Epithelial cell of esophagus (primary cell): Measurements from ENCODE around the gene ARFGEF2.
A peak's percentile ranks its signal among the peaks of the same experiment; 100 is the strongest.
"Not testable (repeated sequence)": the region's sequence is repeated elsewhere in the genome, so short reads cannot be mapped to it uniquely, and the experiment has no call there.

Source experiments
- DNase-seq: peaks from one replicate; pipeline ENCODE4 v3.0.0; 2010; ENCODE audit warnings: low read depth
- H3K4me3 ChIP-seq: 2 replicates; pipeline ENCODE4 v1.5.1; 2011; ENCODE audit warnings: mild to moderate bottlenecking, low read length, control low read depth
- TF ChIP-seq, protein P1 (sequence below): IDR thresholded peaks from 2 replicates; pipeline ENCODE4 v1.5.1; 2011; ENCODE audit warnings: low read depth, mild to moderate bottlenecking, low read length, control low read depth, inconsistent platforms; ENCODE audit not compliant: insufficient read depth; ENCODE audit errors: missing control alignments

The ARFGEF2 gene

DNA sequence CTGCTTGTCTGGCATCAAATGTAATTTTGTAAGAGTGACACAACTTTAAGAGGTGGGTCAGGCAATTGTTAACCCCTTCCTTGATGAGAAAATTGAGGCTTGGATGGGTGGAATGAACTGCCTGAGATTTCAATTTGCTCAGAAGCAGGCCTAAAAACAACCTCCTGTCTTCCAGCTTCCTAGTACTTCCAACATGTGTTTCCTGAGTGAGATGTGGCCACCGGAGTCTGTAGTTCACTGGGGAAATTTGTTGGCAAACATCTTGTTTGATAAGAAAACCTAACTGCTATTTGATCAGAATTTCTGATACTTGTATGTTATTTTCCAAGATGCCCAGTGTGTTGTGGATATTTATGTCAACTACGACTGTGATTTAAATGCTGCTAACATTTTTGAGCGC is 51.3 kb downstream of the ARFGEF2 start:
- TF ChIP-seq, protein P1, sequence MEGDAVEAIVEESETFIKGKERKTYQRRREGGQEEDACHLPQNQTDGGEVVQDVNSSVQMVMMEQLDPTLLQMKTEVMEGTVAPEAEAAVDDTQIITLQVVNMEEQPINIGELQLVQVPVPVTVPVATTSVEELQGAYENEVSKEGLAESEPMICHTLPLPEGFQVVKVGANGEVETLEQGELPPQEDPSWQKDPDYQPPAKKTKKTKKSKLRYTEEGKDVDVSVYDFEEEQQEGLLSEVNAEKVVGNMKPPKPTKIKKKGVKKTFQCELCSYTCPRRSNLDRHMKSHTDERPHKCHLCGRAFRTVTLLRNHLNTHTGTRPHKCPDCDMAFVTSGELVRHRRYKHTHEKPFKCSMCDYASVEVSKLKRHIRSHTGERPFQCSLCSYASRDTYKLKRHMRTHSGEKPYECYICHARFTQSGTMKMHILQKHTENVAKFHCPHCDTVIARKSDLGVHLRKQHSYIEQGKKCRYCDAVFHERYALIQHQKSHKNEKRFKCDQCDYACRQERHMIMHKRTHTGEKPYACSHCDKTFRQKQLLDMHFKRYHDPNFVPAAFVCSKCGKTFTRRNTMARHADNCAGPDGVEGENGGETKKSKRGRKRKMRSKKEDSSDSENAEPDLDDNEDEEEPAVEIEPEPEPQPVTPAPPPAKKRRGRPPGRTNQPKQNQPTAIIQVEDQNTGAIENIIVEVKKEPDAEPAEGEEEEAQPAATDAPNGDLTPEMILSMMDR, result no peak
- no peak for DNase-seq
- H3K4me3 ChIP-seq, result no peak overlapping the region

GRCh38 chr20:48975955-48976354 is 54.4 kb downstream of the ARFGEF2 start:
- DNase-seq, result no peak
- TF ChIP-seq, protein P1, result no peak
- H3K4me3 ChIP-seq, result no peak overlapping the region

- DNase-seq, result not testable (repeated sequence)
Measured at GRCh38 chr20:48979980-48980379, 58.5 kb downstream of the ARFGEF2 start.

DNA sequence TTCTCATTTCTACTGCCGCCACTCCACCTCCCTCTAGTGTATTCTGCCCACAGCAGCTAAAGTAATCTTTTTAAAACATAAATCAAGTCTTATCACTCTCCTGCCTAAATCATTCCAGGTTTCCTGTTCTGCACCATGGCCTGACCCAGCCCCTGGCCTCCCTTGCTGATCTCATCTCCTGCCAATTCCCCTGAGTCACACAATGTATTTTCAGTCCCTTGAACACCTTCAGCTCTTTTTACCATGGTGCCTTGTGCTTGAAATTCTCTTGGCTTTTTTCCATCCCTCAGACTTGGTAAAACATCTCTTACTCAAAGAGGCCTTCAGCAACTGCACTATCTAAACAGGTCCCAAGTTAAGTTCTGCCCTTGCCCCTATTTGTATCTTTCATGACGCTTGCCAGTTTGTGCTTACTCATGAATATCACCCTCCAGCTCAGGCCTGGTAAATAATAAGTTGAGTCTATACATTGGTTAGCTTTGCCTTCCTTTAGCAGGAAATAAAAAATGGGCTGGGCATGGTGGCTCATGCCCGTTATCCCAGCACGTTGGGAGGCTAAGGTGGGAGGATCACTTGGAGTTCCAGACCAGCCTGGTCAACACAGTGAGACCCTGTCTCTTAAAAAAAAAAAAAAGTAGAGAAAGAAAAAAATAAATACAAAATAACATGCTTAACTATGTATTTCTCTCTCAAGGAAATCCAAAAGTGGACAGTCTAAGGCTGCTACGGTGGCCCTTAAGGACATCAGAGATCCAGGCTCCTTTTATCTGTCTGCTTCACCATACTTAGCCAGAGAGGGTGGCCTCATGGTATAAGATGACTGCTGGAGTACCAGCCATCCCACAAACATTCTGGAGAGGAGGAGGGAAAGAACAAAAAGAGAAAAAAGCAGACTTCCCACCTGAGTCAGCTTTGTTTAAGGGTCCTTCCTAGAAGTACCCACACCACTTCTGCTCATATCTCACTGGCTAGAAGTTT is 62.2 kb downstream of the ARFGEF2 start:
- peak; percentile 89 for DNase-seq
- TF ChIP-seq, protein P1, result no peak
- H3K4me3 ChIP-seq, result no peak overlapping the region

More at GRCh38 chr20:48979980-48980379, 58.5 kb downstream of the ARFGEF2 start:
- not testable (repeated sequence) for H3K4me3 ChIP-seq

GRCh38 chr20:48984575-48985219 is 63.2 kb downstream of the ARFGEF2 start:
- no peak overlapping the region for H3K4me3 ChIP-seq
- TF ChIP-seq, protein P1, result no peak
- DNase-seq, result no peak

GRCh38 chr20:48986899-48987298 is 65.4 kb downstream of the ARFGEF2 start:
- TF ChIP-seq, protein P1, result peak; percentile 54
- H3K4me3 ChIP-seq, result no peak overlapping the region
- peak; percentile 4 for DNase-seq

DNA sequence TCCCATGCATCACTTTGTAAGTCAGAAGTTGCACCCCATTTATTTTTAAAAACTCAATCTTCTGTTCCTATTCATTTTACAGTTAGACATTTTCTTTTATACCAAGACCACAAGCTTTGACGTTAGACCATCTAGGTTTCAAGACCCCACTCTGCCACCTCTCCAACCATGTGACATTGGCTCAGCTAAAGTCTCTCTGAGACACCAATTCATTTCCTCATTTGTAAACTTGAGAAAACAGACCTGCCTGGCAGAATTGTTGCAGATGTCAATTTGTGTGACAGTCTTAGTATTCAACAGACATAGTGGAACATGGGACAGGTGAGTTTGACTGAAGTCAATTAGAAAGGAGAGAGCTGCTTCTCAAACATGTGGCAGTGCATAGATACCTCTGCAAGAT is 69.0 kb downstream of the ARFGEF2 start:
- H3K4me3 ChIP-seq, result no peak overlapping the region
- no peak for DNase-seq
- TF ChIP-seq, protein P1, result no peak
